Naive thymus-derived CD8-positive, alpha-beta T cell (primary cell): ENCODE results near the gene ICA1. TPM values are rescaled to one million over a fixed set of nuclear protein-coding genes. Genes with fewer than 3 reads are reported as not detected.

Experiments used
- ATAC-seq, 2 donors: fragments of 150-1000 bp; cut with Tn5 transposase in 1 of 2; sonication (Bioruptor Pico), chemical (Tn5 transposase) in 1 of 2; 1 replicate in 1 of 2; 2 replicates in 1 of 2; pipeline ENCODE4 v1.10.0; 2021; ENCODE audit warnings: mild to moderate bottlenecking in 2 of 2, moderate library complexity in 2 of 2
- POLR2A ChIA-PET: fragments of 350-600 bp; sonication (Branson Sonifier 250); formaldehyde crosslinking; loops from one replicate; lab custom pipeline; 2021; ENCODE audit warnings: antibody characterized with exemption; lab: Charles Lee
- DNase-seq, 10 donors: peaks; one replicate each; pipeline versions ENCODE4 v3.0.0 to v3.0.0-alpha.2; 2020 to 2022
- H3K27ac Mint-ChIP-seq, 10 donors: one replicate each; pipeline ENCODE4 v1.8.0; 2020 to 2022; ENCODE audit warnings: mild to moderate bottlenecking in 10 of 10, mixed read lengths in 10 of 10, moderate library complexity in 4 of 10, inconsistent platforms in 1 of 10
- H3K27me3 Mint-ChIP-seq, 5 donors: one replicate each; pipeline ENCODE4 v1.8.0; 2021 to 2022; ENCODE audit warnings: mixed read lengths in 5 of 5
- H3K36me3 Mint-ChIP-seq, 3 donors: one replicate each; pipeline ENCODE4 v1.8.0; 2020 to 2022; ENCODE audit warnings: mixed read lengths in 3 of 3, mild to moderate bottlenecking in 2 of 3, inconsistent platforms in 1 of 3
- H3K4me1 Mint-ChIP-seq, 4 donors: one replicate each; pipeline ENCODE4 v1.8.0; 2021 to 2022; ENCODE audit warnings: mixed read lengths in 4 of 4
- H3K4me3 Mint-ChIP-seq, 10 donors: one replicate each; pipeline ENCODE4 v1.8.0; 2020 to 2022; ENCODE audit warnings: mild to moderate bottlenecking in 10 of 10, mixed read lengths in 10 of 10, moderate library complexity in 6 of 10, inconsistent platforms in 1 of 10
- H3K9me3 Mint-ChIP-seq, 9 donors: one replicate each; pipeline ENCODE4 v1.8.0; 2020 to 2022; ENCODE audit warnings: mixed read lengths in 9 of 9, mild to moderate bottlenecking in 3 of 9, inconsistent platforms in 1 of 9, moderate library complexity in 1 of 9
- polyA plus RNA-seq, 3 donors: library from polyadenylated mRNA; unstranded; fragments of 300-500 nt; fragmentation: Illumina TruSeq; gene quantifications; one replicate each; pipeline ENCODE4 v1.2.3, GENCODE V29; 2021
- total RNA-seq, 8 experiments: library from RNA in 2 of 8; stranded (reverse) in 2 of 8; gene quantifications; one replicate each; pipeline ENCODE4 v1.2.3 and lab custom pipeline; 2021 to 2026

ICA1 gene
- total and polyA plus RNA-seq, 5 experiments from 2014 or later, result 0.71 to 1.3 (median 1.1) TPM; not detected in 1

DNA sequence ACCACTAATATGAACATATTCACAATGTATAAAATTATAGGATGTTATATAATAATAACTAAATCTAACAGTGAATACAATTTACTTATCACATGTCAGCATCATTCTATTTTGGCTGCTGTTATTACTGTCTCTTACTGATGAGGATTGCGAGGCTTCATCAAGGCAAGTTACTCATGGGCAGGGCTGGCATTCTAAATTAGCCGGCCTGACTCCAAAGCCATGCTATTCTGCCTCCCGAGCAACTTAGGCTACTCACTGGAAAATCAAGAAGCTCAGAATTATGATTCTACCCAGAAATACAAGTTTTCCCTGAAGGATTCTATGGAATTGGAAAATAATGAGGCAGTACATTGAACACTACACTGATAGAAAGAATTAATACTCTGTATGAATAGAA is 101.7 kb downstream of the ICA1 start:
- Mint-ChIP-seq H3K4me3 (no peak overlapping the region), H3K4me1 (peaks cover 0 to 9% (median under 1%) of the 10 kb centered on the region in 4 donors), H3K27ac (no peak overlapping the region), H3K36me3 (peaks cover 0 to 4% (median 0%) of the 10 kb centered on the region in 3 donors), H3K9me3 (no peaks in the 10 kb centered on the region), H3K27me3 (no peaks in the 10 kb centered on the region)
- POLR2A ChIA-PET, result interaction anchor here (0.8 kb wide), 1 partner anchor 17 kb away, joined by 3 read pairs; no protein-coding TSS in a partner anchor
- ATAC-seq (no peak), DNase-seq (no peak)

DNA sequence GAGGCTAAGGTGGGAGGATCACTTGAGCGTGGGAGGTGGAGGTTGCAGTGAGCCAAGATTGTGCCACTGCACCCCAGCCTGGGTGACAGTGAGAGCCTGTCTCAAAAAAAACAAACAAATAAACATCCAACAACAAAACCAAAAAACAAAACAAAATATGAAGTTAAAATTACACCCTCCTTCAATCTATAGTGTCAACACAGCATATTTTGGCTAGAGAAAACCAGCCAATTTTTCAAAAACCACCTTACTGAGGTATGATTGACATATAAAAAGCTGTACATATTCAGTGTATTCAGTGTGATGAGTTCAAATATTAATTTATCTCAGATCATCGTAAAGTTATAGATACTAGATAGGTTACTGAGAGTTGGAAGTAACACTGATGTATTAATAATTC is 102.4 kb downstream of the ICA1 start:
- Mint-ChIP-seq H3K4me1 (peaks cover 0 to 8% (median under 1%) of the 10 kb centered on the region in 4 donors), H3K36me3 (peaks cover 0 to 4% (median 0%) of the 10 kb centered on the region in 3 donors), H3K4me3 (no peak overlapping the region), H3K27me3 (no peaks in the 10 kb centered on the region), H3K27ac (no peak overlapping the region), H3K9me3 (no peaks in the 10 kb centered on the region)
- POLR2A ChIA-PET, result interaction anchor here (0.9 kb wide), 1 partner anchor 34 kb away, joined by 4 read pairs; no protein-coding TSS in a partner anchor
- no peak for DNase-seq
- no peak for ATAC-seq

DNA sequence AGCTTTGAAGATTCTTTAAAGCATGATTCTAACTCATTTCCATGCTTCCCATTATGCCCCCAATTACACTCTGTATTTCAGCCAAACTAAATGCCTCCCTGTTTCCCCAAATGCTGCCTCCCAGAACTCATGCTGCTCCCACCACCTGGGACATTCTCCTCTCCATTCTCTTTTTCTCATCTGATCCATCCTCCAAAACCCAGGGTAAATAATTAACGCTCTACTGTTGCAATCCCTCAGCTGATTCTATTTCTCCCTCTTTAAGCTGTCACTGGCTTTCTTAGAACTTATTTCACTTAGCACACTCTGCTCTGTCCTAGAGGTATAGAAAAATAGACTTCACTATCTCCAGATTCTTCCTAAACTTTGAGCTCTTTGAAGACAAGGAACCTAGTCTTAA is 104.7 kb downstream of the ICA1 start:
- no peaks in the 10 kb centered on the region for H3K27me3 Mint-ChIP-seq
- H3K9me3 Mint-ChIP-seq, result peaks cover 0 to 11% (median 0%) of the 10 kb centered on the region in 9 donors
- no peak overlapping the region for H3K4me3 Mint-ChIP-seq
- H3K4me1 Mint-ChIP-seq, result peaks cover 6 to 7% (median 7%) of the 10 kb centered on the region in 4 donors
- H3K36me3 Mint-ChIP-seq, result peaks cover 0 to 4% (median 0%) of the 10 kb centered on the region in 3 donors
- DNase-seq, result no peak
- POLR2A ChIA-PET, result interaction anchor here (0.6 kb wide), 1 partner anchor 29 kb away, joined by 8 read pairs; no protein-coding TSS in a partner anchor
- H3K27ac Mint-ChIP-seq, result no peak overlapping the region
- ATAC-seq, result no peak

DNA sequence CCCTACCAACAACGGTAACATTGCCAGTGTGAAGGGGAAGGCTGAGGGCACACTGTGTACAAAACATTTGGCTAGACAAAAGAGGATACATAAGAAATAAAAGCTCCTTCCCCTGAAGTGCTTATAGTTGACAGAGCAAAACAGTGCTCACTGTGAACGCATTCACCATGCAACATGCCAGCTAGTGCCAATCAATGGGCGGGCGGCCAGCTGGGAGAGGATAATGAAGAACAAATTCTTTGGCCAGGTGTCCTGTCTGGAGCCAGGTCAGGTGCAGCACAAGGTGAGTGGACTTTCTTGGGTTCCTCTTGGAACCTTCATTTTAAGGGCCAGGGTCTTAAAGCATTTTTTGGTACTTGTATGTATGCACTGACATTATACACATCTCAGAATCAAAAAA is 106.1 kb downstream of the ICA1 start:
- DNase-seq (no peak), ATAC-seq (no peak)
- H3K4me1 Mint-ChIP-seq, result peaks cover 6 to 9% (median 7%) of the 10 kb centered on the region in 4 donors
- H3K27me3 Mint-ChIP-seq, result no peaks in the 10 kb centered on the region
- H3K9me3 Mint-ChIP-seq, result peaks cover 0 to 18% (median 0%) of the 10 kb centered on the region in 9 donors
- peaks cover 0 to 4% (median 0%) of the 10 kb centered on the region in 3 donors for H3K36me3 Mint-ChIP-seq
- POLR2A ChIA-PET, result no interaction called here
- no peak overlapping the region for H3K27ac Mint-ChIP-seq
- H3K4me3 Mint-ChIP-seq, result no peak overlapping the region

DNA sequence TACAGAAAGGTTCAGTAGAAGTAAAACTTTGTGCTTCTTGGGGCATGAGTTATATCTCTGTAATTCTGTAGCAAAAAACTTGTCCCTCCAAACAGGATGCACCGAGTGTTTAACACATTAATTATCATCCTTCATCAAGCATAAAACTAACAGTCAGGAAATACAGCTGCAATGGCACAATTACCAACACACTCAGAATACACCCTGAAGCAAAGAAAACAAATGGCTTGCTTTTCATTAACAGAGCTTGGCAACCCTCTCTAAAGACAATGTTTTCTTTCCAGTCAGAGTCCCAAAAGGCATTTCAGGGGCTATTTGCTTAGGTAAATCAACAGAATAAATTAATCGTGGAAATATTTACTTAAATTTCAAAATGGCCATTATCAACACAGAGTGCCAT is 107.7 kb downstream of the ICA1 start:
- Mint-ChIP-seq H3K4me1 (peaks cover 7 to 23% (median 15%) of the 10 kb centered on the region in 4 donors), H3K27ac (no peak overlapping the region), H3K4me3 (no peak overlapping the region), H3K36me3 (peaks cover 0 to 4% (median 0%) of the 10 kb centered on the region in 3 donors), H3K9me3 (peaks cover 0 to 18% (median 0%) of the 10 kb centered on the region in 9 donors), H3K27me3 (no peaks in the 10 kb centered on the region)
- POLR2A ChIA-PET, result no interaction called here
- DNase-seq, result no peak
- ATAC-seq, result no peak

DNA sequence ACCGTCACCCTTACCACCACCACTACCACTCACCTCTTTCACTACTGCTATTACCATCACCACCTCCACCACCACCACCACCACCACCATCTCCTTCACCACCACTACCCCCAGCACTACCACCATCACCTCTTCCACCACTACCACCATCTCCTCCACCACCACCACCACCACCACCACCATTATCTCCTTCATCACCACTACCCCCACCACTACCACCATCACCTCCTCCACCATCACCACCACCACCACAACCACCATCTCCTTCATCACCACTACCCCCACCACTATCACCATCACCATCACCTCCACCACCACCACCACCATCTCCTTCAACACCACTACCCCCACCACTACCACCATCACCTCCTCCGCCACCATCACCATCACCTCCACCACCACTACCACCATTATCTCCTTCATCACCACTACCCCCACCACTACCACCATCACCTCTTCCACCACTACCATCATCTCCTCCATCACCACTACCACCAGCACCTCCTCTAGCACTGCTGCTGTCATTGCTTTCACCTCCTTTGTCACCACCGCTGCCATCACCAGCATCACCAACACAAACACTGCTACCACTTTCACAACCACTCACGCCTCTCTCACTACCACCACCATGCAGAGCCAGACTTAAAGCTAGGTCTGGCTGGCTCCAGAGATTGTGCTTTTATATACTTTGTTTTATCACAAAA is 109.3 kb downstream of the ICA1 start:
- DNase-seq (no peak), ATAC-seq (no peak)
- Mint-ChIP-seq H3K4me1 (peaks cover 8 to 34% (median 24%) of the 10 kb centered on the region in 4 donors), H3K27me3 (no peaks in the 10 kb centered on the region), H3K36me3 (no peaks in the 10 kb centered on the region), H3K9me3 (peaks cover 0 to 18% (median 0%) of the 10 kb centered on the region in 9 donors), H3K27ac (peak overlapping the region in 3 of 10 donors; percentile 38 to 46 (median 39)), H3K4me3 (no peak overlapping the region)
- POLR2A ChIA-PET, result no interaction called here

DNA sequence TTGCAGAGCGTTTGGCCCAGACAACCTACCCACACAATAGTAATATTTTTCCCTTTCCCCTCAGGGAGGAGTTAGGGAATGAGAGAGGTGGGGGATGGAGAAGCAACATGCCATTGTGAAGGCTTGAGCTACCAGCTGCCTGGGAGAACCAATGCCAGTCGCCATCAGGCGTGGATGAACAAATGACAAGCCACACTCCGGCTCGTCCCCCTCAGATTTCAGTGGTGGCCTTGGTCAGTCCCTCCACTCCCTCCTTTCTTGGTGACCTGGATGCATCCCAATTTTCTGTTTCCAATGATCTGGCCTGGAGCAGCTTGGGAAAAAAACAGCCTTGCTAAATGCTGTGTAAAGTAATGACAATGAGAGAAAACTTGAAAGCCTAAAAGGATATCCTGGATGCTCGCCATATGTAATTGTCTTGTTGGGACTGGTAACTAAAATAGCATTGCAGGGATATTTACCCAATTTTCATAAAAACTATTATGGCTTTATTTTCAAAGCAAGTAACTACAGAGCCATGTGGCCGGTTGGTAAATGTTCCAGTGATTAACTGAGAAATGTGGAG is 110.7 kb downstream of the ICA1 start:
- H3K4me1 Mint-ChIP-seq, result peaks cover 9 to 34% (median 29%) of the 10 kb centered on the region in 4 donors
- H3K27me3 Mint-ChIP-seq, result no peaks in the 10 kb centered on the region
- peak overlapping the region in 2 of 10 donors; percentile 0 to 78 for H3K27ac Mint-ChIP-seq
- peaks cover 0 to 18% (median 0%) of the 10 kb centered on the region in 9 donors for H3K9me3 Mint-ChIP-seq
- no peaks in the 10 kb centered on the region for H3K36me3 Mint-ChIP-seq
- POLR2A ChIA-PET, result no interaction called here
- ATAC-seq, result no peak
- no peak for DNase-seq
- no peak overlapping the region for H3K4me3 Mint-ChIP-seq

DNA sequence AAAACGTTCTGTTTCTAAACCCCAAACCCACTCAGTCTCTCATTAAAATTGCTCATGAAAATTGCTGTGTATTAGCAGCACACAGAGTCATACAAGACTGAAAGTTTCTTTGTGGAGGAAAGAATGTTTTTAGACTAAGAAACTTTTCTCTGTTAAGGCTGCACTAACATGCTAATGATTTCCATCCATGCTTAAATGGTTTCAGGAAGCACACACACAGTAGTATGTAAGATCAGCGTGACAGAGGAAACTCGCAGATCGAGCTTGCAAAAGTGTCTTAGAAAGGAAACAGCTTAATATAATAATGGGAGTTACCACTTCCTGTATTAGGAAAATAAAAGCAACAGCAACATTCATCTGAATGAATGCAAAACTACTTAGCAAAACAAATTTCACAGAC is 112.7 kb downstream of the ICA1 start:
- H3K27me3 Mint-ChIP-seq, result no peaks in the 10 kb centered on the region
- no peak for DNase-seq
- peak in 1 of 2 donors; percentile 59 for ATAC-seq
- H3K4me1 Mint-ChIP-seq, result peaks cover 13 to 42% (median 39%) of the 10 kb centered on the region in 4 donors
- H3K4me3 Mint-ChIP-seq, result peak overlapping the region in 3 of 10 donors; percentile 15 to 36 (median 33)
- POLR2A ChIA-PET, result interaction anchor here (0.6 kb wide), 1 partner anchor 15 kb away, joined by 3 read pairs; no protein-coding TSS in a partner anchor
- peak overlapping the region in 6 of 10 donors; percentile 32 to 70 (median 50) for H3K27ac Mint-ChIP-seq
- H3K36me3 Mint-ChIP-seq, result no peaks in the 10 kb centered on the region
- H3K9me3 Mint-ChIP-seq, result peaks cover 0 to 18% (median 0%) of the 10 kb centered on the region in 9 donors

DNA sequence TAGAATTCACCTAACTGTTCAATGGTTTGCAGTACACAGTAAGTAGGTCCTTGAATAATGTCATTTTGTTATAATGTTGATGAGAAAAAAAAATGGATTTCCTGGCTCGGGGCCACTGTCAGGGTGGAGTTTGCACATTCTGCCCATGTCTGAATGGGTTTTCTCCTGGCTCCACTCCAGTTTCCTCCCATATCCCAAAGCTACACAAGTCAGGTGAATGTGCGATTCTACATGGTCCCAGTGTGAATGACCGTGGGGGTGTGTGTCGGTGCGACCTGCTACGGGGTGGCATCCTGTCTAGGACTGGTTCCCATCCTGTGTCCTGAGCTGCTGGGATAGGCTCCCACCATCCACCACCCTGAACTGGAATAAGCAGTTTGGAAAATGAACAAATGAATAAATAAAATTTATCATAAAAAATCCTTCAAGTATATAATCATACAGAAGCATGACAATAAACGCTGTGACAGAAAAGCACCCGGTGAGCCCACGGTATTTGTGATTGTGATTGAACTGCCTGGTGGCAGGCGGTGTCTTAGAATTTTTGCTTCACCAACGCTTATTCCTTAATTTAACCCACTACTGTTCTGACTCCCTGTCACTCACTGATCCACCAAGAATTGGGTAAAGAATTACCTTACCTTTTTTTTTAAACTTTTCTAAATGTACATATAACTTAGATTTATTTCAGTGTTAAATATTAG is 114.1 kb downstream of the ICA1 start:
- Mint-ChIP-seq H3K27me3 (no peaks in the 10 kb centered on the region), H3K4me1 (peaks cover 16 to 50% (median 45%) of the 10 kb centered on the region in 4 donors), H3K4me3 (no peak overlapping the region), H3K36me3 (no peaks in the 10 kb centered on the region), H3K27ac (peak overlapping the region in 1 of 10 donors; percentile 52), H3K9me3 (peaks cover 0 to 13% (median 0%) of the 10 kb centered on the region in 9 donors)
- POLR2A ChIA-PET, result interaction anchor here (0.6 to 1.6 kb wide), 2 partner anchors 12 to 22 kb away, joined by 3 to 6 read pairs; no protein-coding TSS in a partner anchor
- DNase-seq (no peak), ATAC-seq (no peak)

DNA sequence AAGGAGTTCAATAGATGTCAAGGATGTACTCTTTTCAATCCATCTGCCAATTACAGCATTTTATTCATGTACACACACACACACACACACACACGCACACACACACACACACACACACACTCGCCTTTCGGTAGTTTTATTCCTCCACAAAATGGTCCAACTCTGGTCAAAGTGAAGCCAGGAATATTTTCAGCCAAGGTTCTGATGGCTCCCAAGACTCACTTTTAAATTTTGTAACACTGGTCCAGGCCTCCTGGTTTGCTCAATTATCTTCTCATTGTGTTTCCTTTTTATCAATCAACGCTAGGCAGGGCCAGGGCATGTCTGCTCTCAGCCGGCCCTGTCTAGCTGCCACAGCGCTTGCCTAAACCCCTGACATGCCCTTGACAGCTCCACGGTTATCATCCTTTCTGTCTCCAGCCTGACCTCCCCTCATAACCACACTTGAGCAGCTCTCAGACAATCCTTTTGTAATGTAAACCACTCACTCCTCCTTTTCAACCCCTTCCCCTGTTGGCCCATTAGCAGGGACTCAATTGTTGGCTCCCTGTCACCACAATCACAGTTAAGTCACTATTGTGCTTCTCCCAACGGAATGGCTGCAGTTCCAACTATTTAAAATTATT is 115.1 kb downstream of the ICA1 start:
- H3K27ac Mint-ChIP-seq, result no peak overlapping the region
- H3K9me3 Mint-ChIP-seq, result peaks cover 0 to 6% (median 0%) of the 10 kb centered on the region in 9 donors
- DNase-seq, result no peak
- no peaks in the 10 kb centered on the region for H3K36me3 Mint-ChIP-seq
- no peak overlapping the region for H3K4me3 Mint-ChIP-seq
- H3K27me3 Mint-ChIP-seq, result no peaks in the 10 kb centered on the region
- peaks cover 14 to 51% (median 44%) of the 10 kb centered on the region in 4 donors for H3K4me1 Mint-ChIP-seq
- POLR2A ChIA-PET, result interaction anchor here (1.6 kb wide), 1 partner anchor 11 kb away, joined by 6 read pairs; no protein-coding TSS in a partner anchor
- ATAC-seq, result no peak

DNA sequence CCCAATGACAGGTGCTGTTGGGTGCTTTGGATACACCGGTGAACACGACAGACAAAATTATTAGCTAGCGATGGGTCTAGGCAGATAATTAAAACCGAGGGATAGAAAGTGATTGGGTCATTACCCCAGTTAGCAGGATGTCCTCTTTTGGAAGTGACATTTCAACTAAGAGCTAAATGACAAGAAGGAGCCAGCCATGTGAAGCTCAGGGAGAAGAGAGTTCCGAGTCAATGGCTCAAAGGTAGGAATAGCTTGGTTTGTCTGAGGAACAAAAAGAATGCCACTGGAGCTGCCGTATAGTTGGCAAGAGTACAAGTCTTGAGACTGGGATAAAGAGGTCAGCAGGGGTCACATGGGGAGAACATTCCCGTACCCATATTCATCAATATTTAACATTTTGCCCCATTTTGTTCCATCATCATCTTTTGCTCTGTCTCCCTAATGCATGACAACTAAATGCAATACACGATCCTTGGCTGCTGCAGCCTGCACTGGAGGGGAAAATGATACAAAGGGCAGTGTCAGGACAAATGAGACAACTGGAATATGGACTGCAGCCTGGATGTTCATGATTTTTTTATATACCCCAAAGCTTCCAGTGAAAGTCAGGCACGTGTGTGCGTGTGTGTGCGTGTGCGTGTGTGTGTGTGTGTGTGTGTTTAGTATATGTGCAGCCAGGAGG is 115.7 kb downstream of the ICA1 start:
- H3K27ac Mint-ChIP-seq, result no peak overlapping the region
- H3K4me3 Mint-ChIP-seq, result no peak overlapping the region
- H3K9me3 Mint-ChIP-seq, result no peaks in the 10 kb centered on the region
- no peaks in the 10 kb centered on the region for H3K27me3 Mint-ChIP-seq
- ATAC-seq (no peak), DNase-seq (no peak)
- no peaks in the 10 kb centered on the region for H3K36me3 Mint-ChIP-seq
- POLR2A ChIA-PET, result no interaction called here
- peaks cover 14 to 51% (median 44%) of the 10 kb centered on the region in 4 donors for H3K4me1 Mint-ChIP-seq
